Caki2 (cell line): ENCODE data around the gene SSRP1. TPM values are rescaled to one million over a fixed set of nuclear protein-coding genes. Genes with fewer than 3 reads are reported as not detected.
"Not testable (repeated sequence)": the region's sequence is repeated elsewhere in the genome, so short reads cannot be mapped to it uniquely, and the experiment has no call there.

Source experiments
- DNase-seq: peaks from one replicate; pipeline ENCODE4 v3.0.0-alpha.2; 2015; ENCODE audit warnings: low read depth
- in situ Hi-C: cut with HindIII; loops from 2 replicates; pipeline ENCODE4 v1.10.0; 2016; ENCODE audit warnings: low sequenced_read_pairs, low pct_unique_long_range_greater_than_20kb, mixed read lengths
- total RNA-seq: library from RNA; depleted of rRNA; stranded (reverse); fragments of >200 nt; shearing (Covaris generic); gene quantifications from 2 replicates; pipeline ENCODE4 v1.2.3, GENCODE V29; 2014; ENCODE audit warnings: low replicate concordance; rRNA removed

Gene SSRP1
- total RNA-seq, result 85.5 and 147 TPM in 2 replicates

DNA sequence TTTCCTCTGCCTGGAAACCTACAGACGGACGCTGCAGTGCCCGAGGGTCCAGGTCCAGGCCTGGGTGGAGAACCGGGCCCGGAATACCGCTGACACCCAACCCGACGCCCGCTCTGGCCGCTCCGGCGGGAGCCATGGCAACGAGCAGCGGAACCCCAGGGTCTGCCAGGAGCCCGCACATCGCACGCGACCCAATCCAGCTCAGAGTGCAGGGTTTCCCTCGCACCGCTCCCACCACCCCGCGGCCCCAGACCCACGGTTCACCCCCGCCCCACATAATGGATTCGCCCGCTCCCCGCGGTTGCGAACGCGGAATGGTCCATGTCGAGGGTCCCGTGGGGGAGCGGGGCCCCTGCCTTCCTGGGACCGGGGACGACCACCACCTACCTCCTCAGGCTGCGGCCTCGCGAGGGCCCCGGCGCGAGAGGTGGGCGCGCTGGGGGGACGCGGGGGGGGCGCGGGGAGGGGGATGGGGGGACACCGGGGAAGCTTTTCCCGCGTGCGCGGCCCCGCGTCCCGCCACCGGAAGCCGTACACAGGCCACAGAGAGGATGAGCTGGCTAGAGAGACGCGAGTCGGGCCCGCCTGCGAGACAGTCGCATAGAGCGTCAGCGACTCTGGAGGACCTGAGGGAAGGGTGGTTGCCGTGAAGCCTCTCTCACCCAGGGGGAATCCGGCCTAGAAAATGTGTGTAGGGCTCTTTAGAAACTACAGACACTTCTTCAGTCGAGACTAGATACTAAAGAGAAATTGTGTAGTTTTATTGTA is at the start of gene SSRP1:
Gene SSRP1, minus strand, starts transcription at position 550 of the 768 bp plus-strand sequence. CDS start 771 bp downstream, outside the sequence.
- in situ Hi-C loops, result no loop called here
- DNase-seq, result peak; percentile 65

GRCh38 chr11:57380975-57381374 is 45.3 kb upstream of the SSRP1 start, which contains the start of gene PRG3:
TSS of gene PRG3 (minus strand) at chr11:57381150. CDS start at chr11:57380708, 442 bp downstream.
- DNase-seq, result no peak
- in situ Hi-C loops, result no loop called here

DNA sequence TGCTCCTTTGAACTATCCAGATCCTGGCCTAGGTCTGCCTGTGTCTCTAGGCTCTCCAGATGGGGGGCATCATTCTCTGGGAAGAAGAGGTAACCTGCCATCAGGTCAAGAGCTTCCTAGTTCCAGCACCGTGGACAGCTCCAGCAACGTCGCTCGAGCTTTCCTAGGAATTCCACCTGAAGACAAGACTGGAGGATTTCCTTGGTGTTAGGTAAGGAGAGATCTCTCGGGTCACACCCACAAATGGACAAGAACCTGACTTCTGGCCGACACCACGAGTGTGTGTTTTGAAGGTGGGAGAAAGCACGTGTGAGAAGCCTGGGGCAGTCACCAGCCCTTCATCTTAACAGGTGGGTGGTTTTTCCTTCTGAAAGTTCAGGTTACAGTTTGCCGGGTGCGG is 44.0 kb upstream of the SSRP1 start:
- in situ Hi-C loops, result no loop called here
- DNase-seq, result peak; percentile 17

GRCh38 chr11:57378186-57378585 is 42.5 kb upstream of the SSRP1 start:
- in situ Hi-C loops, result no loop called here
- no peak for DNase-seq

DNA sequence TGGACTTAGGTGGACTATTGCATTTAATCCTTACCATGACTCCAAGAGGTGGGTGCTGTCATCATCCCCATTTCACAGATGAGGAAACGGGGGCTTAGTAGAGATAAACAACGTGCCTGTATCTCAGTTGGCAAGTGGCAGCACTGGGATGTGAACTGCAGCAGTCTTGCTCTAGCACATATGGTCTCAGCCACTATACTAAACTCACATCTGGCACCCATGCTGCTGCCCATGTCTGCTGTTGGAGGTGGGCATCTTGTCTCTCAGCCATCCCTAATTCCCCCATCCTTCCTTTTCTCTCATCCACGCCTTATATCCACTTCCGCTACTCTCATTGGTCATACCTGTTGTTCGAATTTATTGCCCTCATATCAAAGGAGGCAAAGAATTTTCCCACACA is 41.4 kb upstream of the SSRP1 start:
- in situ Hi-C loops, result no loop called here
- no peak for DNase-seq

DNA sequence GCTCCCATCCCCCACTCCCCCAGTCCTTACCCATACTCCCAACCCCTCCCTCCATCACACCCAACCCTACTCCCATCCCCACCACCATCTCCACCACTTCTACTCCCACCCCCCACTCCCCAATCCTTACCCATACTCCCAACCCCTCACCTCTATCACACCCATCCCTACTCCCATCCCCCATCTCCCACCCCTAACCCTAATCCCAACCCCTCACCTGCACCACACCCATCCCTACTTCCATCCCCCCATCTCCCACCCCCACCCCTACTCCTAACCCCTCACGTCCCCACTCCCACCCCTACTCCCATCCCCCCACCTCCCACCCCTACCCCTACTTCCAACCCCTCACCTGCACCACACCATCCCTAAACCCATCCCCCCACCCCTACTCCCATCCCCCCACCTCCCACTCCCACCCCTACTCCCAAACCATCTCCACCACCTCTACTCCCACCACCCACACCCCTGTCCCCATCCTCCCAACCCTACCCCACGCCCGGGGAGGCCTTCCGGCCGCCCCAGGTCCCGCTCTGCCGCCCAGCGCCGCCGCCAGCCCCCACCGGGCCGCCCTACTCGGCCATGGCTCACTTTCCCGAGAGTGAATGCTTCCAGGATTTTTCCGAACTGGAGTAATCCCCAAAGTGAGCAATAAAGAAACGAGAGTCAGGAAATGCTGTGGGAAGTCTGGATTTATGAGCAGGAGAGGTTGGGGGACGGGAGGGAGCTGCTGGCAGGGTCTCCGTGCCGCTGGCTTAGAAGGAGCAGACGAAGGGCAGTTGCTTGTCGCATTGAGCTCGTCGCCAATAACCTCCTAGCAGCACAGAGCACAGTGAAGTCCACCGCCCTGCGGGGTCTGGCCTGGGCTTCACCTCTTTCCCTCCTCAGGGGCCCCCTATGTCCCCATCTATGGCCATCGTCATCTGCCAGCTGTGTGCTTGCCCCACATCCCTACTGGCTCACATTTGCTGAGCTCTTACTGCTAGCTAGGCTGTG is 40.7 kb upstream of the SSRP1 start:
- DNase-seq, result no peak
- in situ Hi-C loops, result no loop called here

DNA sequence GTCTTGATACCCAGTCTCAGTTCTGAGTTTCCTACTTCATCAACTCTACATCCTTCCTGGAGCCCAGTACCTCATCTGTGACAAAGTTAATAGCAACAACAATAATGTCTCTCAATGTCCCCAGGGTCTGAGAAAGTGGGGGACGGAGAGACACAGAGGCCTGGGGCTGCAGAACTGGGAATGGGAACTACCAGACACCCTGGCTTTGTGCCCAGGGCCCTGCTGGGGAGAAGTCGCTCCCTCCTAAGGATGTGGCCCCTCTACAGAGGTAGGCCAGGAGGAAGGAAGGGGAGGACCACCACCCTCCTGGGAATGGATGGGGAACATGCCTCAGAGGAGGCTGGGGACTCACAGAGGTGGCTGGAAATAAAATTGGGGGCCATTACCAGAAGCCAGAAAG is 39.8 kb upstream of the SSRP1 start:
- in situ Hi-C loops, result no loop called here
- DNase-seq, result no peak

DNA sequence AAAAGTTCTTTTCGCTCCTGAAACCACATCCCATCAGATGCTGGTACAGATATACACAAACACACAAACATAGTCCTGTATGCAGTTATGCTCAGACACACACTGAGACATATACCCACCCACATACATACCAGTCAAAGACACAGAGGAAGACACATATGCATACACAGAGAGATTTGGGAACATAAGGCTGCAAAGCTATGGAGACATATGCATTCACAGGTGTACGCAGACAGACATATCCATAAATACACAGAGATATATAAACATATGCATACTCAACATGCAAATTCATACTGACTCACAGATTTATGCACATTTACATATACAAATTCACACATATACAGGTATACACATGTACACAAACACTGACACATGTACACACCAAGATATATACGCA is 39.3 kb upstream of the SSRP1 start:
- in situ Hi-C loops, result no loop called here
- DNase-seq, result no peak

- in situ Hi-C loops, result no loop called here
- no peak for DNase-seq
These were observed 37.5 kb upstream of the SSRP1 start for GRCh38 chr11:57373146-57373545.

GRCh38 chr11:57370941-57371340 is 35.2 kb upstream of the SSRP1 start:
- DNase-seq, result no peak
- in situ Hi-C loops, result no loop called here

DNA sequence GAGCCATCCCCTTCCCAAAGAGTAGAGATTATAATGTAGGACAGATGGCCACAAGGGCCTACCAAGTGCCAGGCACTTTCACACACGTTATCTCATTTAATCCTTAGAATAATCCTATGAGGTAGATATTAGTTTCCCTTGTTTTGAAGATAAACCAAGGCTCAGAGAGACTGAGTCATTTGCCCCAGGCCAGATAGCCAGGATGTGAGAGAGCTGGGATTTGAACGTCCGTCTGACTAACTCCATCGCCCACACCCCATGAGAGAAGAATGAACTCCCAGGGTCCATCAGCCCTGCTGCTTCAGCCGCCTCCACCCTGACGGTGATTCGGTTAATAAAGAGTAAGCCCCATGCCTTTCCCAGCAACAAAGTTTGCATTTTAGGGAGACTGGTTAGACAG is 34.6 kb upstream of the SSRP1 start:
- DNase-seq, result no peak
- in situ Hi-C loops, result no loop called here

GRCh38 chr11:57368845-57369232 is 33.1 kb upstream of the SSRP1 start:
- DNase-seq, result no peak
- in situ Hi-C loops, result no loop called here

DNA sequence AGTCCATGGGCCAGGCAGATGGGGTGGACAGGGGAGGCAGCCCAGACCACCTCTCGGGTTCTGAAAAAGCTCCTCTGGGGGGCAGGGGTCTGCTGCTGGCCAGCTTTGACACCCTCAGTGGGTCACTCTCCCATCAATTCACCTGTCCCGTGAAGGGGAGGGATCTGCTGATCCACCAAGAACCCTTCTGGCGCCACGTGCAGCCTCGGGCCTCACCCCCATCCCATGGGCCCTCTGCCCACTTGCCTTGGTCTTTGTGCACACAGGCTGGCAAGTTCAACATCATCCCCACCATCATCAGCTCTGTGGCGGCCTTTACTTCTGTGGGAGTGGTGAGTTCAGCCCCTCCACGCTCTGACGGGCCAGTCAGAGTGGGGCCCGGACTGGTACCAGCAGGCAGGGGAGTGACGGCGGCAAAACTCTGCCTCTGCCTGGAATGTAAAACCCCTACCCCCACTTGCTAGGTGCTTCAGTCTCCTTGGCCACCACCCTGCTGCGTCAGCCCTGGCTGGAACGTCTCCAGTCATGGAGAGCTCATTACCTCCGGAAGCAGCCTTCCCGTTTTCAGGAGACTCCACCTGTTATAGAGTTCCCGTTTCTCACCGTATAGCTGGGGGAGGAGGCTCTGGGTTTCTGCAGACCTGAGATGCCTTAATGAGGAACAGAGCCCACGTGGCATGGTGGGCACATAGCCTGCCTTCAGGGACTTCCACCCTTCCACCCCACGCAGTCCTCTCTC is 32.6 kb upstream of the SSRP1 start:
- DNase-seq, result no peak
- in situ Hi-C loops, result no loop called here

- in situ Hi-C loops, result no loop called here
- DNase-seq, result no peak
These were observed 29.4 kb upstream of the SSRP1 start for GRCh38 chr11:57364851-57365660.

- in situ Hi-C loops, result no loop called here
- no peak for DNase-seq
These were observed 27.7 kb upstream of the SSRP1 start for GRCh38 chr11:57363131-57364080.

DNA sequence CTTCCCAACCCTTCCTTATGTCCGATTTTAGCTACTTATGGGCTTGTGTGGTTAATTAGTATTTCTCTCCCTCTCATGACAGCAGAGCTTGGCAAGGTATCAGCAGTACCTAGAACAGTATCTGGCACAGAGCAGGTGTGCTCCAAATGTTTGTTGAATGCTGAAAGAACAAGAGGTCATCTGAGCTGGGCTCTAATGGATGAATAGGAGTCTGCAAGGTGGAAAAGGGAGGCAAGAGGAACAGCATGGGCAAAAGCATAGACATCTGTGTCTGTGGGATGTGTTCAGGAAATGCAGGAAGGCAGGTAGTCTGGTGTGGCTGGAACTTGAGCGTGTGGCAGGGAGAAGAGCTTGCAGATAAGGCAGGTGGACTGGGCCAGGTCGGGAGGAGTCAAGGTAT is 26.2 kb upstream of the SSRP1 start:
- no peak for DNase-seq
- in situ Hi-C loops, result no loop called here

GRCh38 chr11:57361420-57361819 is 25.7 kb upstream of the SSRP1 start:
- DNase-seq, in situ Hi-C loops: not testable (repeated sequence)
